Measurements from ENCODE around the gene METTL21C.

METTL21C gene

DNA sequence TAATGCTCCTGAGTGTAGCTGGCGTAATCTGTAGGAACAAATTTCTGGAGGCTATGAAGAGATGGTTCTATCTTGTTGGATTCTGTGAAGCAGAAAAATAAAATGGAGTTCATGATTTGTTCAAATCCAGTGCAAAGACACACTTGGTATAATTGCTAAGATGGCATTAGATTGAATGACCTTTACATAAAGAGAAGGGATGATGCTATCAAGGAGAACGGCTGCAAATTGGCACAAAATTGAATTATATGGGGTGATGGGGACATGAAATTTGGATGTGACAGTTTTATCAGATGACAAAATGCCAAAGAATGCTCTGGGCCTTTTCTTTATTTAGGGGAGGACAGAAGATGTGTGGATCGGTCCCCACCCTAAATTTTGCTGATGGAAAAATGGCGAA lies 4.0 kb downstream of the METTL21C start:
- H3K4me3 ChIP-seq (ENCODE audit: low read length) = no peak overlapping the region
- TF ChIP-seq, protein P1, sequence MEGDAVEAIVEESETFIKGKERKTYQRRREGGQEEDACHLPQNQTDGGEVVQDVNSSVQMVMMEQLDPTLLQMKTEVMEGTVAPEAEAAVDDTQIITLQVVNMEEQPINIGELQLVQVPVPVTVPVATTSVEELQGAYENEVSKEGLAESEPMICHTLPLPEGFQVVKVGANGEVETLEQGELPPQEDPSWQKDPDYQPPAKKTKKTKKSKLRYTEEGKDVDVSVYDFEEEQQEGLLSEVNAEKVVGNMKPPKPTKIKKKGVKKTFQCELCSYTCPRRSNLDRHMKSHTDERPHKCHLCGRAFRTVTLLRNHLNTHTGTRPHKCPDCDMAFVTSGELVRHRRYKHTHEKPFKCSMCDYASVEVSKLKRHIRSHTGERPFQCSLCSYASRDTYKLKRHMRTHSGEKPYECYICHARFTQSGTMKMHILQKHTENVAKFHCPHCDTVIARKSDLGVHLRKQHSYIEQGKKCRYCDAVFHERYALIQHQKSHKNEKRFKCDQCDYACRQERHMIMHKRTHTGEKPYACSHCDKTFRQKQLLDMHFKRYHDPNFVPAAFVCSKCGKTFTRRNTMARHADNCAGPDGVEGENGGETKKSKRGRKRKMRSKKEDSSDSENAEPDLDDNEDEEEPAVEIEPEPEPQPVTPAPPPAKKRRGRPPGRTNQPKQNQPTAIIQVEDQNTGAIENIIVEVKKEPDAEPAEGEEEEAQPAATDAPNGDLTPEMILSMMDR (conservative IDR thresholded peaks at IDR 0.05; ENCODE audit: low read length) = no peak
- no peak for DNase-seq (ENCODE audit: low read depth)

DNA sequence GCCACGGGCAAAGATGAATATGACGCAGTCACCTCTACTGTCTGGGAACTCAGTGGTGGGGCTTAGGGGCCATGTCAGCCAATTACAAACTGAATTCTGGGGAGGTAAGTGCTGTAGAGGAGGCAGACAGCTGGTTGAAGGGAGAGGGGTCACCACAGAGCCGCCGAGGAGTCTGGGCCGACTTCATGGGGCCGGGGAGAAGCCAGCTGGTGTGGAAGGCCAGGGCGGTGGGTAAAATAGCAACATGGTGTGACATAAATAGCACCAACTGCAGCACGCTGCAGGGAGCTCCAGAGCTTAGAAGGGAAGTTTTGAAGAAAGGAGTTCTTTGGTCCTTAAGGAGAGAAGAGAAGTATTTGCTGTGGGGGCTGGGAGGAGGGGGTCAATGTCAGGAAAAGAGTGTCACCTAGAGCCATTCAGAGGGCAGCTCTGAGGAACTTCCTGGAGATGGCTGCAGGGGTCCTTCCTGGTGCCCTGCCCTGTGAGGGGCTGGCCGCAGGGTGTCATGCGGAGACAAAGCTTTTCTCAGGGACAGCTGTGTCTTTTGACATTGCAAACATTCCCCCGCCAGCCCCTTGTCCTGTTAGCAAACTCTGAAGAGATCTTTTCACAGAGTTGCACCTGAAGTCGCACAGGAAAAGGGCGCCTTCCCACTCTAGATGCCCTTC lies 6.4 kb downstream of the METTL21C start:
- DNase-seq (ENCODE audit: low read depth) = no peak
- no peak overlapping the region for H3K4me3 ChIP-seq (ENCODE audit: low read length)
- TF ChIP-seq, protein P1 (conservative IDR thresholded peaks at IDR 0.05; ENCODE audit: low read length) = no peak

DNA sequence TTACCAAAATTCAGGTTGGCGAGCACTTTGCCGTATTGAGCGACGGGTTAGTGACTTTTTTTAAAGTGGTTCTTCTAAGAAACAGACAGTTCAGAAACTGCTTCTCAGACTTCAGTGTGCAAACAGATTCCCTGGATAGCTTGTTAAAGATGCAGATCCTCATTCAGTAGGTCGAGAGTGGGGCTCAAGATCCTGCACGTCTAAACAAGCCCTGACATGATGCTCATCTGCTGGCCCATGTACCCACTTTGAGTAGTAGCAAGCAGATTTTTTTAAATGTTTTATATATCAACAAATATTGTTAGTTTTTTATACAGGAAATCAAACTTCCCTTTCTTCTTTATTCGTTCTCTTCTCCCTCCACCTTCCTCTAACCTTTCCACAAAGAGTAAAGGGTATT lies 7.3 kb downstream of the METTL21C start:
- no peak overlapping the region for H3K4me3 ChIP-seq (ENCODE audit: low read length)
- TF ChIP-seq, protein P1 (conservative IDR thresholded peaks at IDR 0.05; ENCODE audit: low read length) = no peak
- DNase-seq (ENCODE audit: low read depth) = no peak

DNA sequence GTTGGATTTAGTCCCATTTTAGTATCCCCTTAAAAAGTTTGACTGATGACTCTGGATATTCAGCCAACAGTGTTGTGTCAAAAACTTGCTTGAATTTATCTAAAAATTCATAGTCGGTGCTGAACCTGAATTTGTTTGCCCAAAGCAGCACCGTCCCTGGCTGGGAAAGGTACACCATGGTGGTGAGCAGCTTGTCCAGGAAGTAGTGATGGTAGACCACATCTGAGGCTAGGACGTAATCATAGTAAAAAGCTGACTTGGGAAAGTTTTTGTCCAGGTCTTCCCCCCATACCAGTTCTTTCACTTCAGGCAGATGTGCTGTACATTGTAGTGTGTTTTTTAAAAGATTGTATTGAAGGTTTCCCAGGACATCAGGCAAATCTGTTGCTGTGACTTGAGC lies 8.8 kb downstream of the METTL21C start:
- H3K4me3 ChIP-seq (ENCODE audit: low read length) = no peak overlapping the region
- TF ChIP-seq, protein P1 (conservative IDR thresholded peaks at IDR 0.05; ENCODE audit: low read length) = no peak
- DNase-seq (ENCODE audit: low read depth) = no peak

DNA sequence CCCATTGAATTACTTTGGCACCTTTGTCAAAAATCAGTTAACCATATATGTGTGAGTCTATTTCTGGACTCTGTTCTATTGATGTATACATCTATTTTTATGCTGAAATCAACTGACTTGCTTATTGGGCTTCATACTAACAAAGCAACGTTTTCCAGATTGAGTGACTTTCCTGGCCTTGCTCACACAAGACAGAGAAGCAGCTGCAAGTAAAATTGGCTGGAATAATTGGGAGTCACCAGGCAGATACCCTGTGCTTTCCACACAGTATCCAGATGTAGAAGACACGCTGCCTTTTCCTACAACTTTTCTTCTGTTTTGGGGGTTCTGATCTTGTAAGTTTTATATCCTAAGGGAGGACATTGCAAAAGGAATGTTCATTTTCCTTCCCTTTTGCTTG lies 11.2 kb downstream of the METTL21C start:
- no peak overlapping the region for H3K4me3 ChIP-seq (ENCODE audit: low read length)
- TF ChIP-seq, protein P1 (conservative IDR thresholded peaks at IDR 0.05; ENCODE audit: low read length) = no peak
- DNase-seq (ENCODE audit: low read depth) = no peak

DNA sequence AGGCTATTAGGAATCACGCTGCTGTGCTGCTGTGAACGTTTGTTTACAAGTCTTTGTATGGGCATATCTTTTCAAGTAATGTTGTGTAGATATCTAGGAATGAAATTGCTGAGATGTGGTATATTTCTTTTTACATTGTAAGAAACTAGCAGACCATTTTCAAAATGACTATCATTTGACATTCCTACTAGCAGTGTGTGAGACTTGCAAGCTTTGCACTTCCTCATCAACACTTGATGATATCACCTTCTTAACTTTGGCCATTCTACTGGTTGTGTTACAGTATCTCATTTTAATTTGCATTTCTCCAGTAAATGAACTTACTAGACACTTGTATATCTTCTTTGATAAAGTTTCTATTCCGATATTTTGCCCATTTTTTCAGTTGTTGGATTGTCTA lies 12.1 kb downstream of the METTL21C start:
- no peak overlapping the region for H3K4me3 ChIP-seq (ENCODE audit: low read length)
- TF ChIP-seq, protein P1 (conservative IDR thresholded peaks at IDR 0.05; ENCODE audit: low read length) = no peak
- no peak for DNase-seq (ENCODE audit: low read depth)

DNA sequence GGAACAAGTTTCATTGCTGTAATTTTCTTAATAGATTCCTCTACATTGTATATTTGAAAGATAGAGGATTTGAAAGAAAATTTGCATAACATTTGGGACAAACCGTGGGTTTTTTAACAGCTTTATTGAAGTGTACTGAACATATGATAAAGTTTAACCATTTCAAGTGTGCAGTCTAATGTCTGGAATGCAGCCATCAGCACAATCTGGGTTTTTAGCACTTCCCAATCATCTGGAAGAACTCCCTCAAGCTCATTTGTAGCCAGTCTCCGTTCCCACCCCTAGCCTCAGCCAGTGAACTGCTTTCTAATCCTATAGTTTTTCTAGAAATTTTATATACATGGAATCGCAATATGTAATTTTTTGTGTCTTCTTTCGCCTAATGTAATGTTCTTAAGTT lies 12.6 kb downstream of the METTL21C start:
- H3K4me3 ChIP-seq (ENCODE audit: low read length) = no peak overlapping the region
- no peak for DNase-seq (ENCODE audit: low read depth)
- TF ChIP-seq, protein P1 (conservative IDR thresholded peaks at IDR 0.05; ENCODE audit: low read length) = no peak
